Measurements from ENCODE around the gene NKAPL.

NKAPL gene

DNA sequence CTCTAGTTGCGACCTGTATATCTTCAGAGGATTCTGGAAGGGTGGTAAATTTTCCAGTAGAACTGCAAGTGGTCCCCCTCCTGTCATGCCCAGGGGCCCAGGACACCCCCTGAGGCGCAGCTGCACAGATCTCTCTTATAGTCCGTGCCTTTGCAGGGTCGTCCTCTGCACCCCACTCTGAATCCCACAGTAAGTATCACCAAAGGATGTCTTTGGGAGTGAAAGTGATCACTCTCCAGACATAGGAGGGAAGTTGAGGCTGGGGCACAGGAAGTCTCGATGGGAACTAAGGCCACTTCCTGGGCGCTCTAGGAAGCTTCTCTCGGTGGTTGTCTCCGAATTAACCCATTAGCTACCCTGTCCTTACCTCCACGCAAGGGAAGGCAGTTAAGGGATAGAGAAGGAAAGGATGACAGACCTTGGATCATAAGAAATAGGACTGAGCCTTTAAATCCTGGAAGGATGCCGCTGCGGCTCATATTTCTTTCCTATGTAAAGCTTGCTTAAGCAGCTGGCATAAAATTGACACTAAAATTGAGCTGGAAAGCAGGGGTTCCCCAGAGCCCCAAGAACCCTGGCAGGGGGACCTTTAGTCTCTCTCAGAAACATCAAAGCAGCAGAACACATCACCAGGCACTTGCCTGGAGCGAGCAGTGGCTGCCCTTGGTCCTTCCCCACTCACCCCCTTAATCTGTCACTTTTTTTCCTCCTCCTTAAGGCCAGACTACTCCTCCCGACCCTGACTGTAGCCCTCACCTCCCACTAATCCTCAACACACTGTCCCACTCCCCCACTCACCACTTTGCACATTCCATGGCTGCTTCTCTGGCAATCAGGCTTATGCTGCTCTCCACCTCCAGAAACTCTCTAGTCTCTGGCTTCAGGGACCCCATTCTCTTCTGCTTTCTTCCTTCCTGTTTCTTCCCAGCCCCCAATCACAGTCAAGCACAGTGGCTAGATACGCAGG is 6.8 kb upstream of the NKAPL start, which contains the start of gene ZKSCAN4:
Gene ZKSCAN4 (minus strand): TSS at position 261 of the 967 bp plus-strand sequence. CDS start 289 bp downstream, outside the sequence.
- Histone ChIP-seq H3K9me3 (ENCODE audit: severe bottlenecking) (no peaks in the 10 kb centered on the region), H3K36me3 (ENCODE audit: low read depth) (peaks cover 20% of the 10 kb centered on the region), H3K27ac (ENCODE audit: poor library complexity, severe bottlenecking) (peak within 1 kb of the TSS; percentile 25), H3K27me3 (ENCODE audit: insufficient read depth, poor library complexity, severe bottlenecking) (no peaks in the 10 kb centered on the region), H3K4me3 (ENCODE audit: severe bottlenecking) (peak within 1 kb of the TSS; percentile 68), H3K4me1 (ENCODE audit: insufficient read depth, poor library complexity, severe bottlenecking) (peaks cover 12% of the 10 kb centered on the region)
- ATAC-seq (ENCODE audit: low read depth) (peak; percentile 96), DNase-seq (ENCODE audit: low spot score) (peak; percentile 64)
- no peak for TF ChIP-seq CTCF (IDR thresholded peaks at IDR 0.05; ENCODE audit: poor library complexity, severe bottlenecking)

GRCh38 chr6:28254121-28254519 is 5.0 kb upstream of the NKAPL start:
- H3K36me3 ChIP-seq (ENCODE audit: low read depth) = peaks cover 16% of the 10 kb centered on the region

DNA sequence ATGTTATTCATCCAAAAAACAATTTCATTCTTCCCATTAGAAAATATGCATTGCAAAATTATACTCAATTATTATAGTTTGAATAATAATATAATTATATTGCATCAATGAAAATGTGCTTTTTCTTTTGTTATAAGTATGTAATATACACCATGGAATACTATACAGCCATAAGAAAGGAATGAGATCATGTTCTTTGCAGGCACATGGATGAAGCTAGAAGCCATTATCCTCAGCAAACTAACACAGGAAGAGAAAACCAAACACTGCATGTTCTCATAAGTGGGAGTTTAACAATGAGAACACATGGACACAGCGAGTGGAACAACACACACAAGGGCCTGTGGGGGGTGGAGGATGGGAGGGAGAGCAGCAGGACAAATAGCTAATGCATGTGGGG is 2.1 kb upstream of the NKAPL start:
- Histone ChIP-seq H3K36me3 (ENCODE audit: low read depth) (no peaks in the 10 kb centered on the region), H3K4me3 (ENCODE audit: severe bottlenecking) (no peak overlapping the region), H3K27ac (ENCODE audit: poor library complexity, severe bottlenecking) (no peak overlapping the region), H3K9me3 (ENCODE audit: severe bottlenecking) (no peaks in the 10 kb centered on the region), H3K4me1 (ENCODE audit: insufficient read depth, poor library complexity, severe bottlenecking) (peaks cover 5% of the 10 kb centered on the region), H3K27me3 (ENCODE audit: insufficient read depth, poor library complexity, severe bottlenecking) (no peaks in the 10 kb centered on the region)
- TF ChIP-seq CTCF (IDR thresholded peaks at IDR 0.05; ENCODE audit: poor library complexity, severe bottlenecking) = no peak
- DNase-seq (ENCODE audit: low spot score) (no peak), ATAC-seq (ENCODE audit: low read depth) (no peak)

More at GRCh38 chr6:28254121-28254519, 5.0 kb upstream of the NKAPL start:
- no peak for ATAC-seq (ENCODE audit: low read depth)
- H3K27ac ChIP-seq (ENCODE audit: poor library complexity, severe bottlenecking) = no peak overlapping the region
- no peaks in the 10 kb centered on the region for H3K27me3 ChIP-seq (ENCODE audit: insufficient read depth, poor library complexity, severe bottlenecking)
- no peak overlapping the region for H3K4me3 ChIP-seq (ENCODE audit: severe bottlenecking)
- no peak for DNase-seq (ENCODE audit: low spot score)
- TF ChIP-seq CTCF (IDR thresholded peaks at IDR 0.05; ENCODE audit: poor library complexity, severe bottlenecking) = no peak
- no peaks in the 10 kb centered on the region for H3K9me3 ChIP-seq (ENCODE audit: severe bottlenecking)
- peaks cover 12% of the 10 kb centered on the region for H3K4me1 ChIP-seq (ENCODE audit: insufficient read depth, poor library complexity, severe bottlenecking)

DNA sequence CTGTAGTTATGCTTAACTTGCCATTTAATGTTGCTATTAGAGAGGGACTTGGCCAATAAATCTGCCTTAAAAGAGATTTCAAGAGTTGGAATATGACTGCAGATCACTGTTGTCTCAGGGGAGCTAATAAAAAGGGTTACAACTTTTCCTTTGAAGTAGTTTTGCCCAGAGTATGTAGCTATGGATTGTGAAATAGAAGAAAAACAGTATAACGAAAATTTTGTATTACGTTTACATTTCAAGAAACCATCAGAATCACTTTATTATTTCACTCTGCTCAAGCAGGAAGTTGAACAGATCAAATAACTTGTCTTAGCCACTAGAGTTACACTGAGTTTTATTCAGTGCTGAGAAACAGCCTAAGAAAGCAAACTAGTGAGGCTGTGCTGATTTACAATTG is 4.8 kb downstream of the NKAPL start:
- Histone ChIP-seq H3K4me3 (ENCODE audit: severe bottlenecking) (no peak overlapping the region), H3K4me1 (ENCODE audit: insufficient read depth, poor library complexity, severe bottlenecking) (peaks cover 15% of the 10 kb centered on the region), H3K27me3 (ENCODE audit: insufficient read depth, poor library complexity, severe bottlenecking) (no peaks in the 10 kb centered on the region), H3K9me3 (ENCODE audit: severe bottlenecking) (no peaks in the 10 kb centered on the region), H3K36me3 (ENCODE audit: low read depth) (no peaks in the 10 kb centered on the region), H3K27ac (ENCODE audit: poor library complexity, severe bottlenecking) (no peak overlapping the region)
- no peak for DNase-seq (ENCODE audit: low spot score)
- TF ChIP-seq CTCF (IDR thresholded peaks at IDR 0.05; ENCODE audit: poor library complexity, severe bottlenecking) = no peak
- no peak for ATAC-seq (ENCODE audit: low read depth)

Data from RWPE2 (cell line).